Measurements from ENCODE around the gene PCSK6. TPM values are rescaled to one million over a fixed set of nuclear protein-coding genes. Genes with fewer than 3 reads are reported as not detected.

Gene PCSK6
- total RNA-seq, 1 donor from 2014 or later: 1.3 TPM

GRCh38 chr15:101374326-101374725 lies 115.2 kb downstream of the PCSK6 start:
- FAIRE-seq (no peak), DNase-seq (ENCODE audit: low read depth) (no peak)
- Histone ChIP-seq H3K9me3 (ENCODE audit: insufficient read depth, low read depth, low read length) (no peaks in the 10 kb centered on the region), H3K4me3 (ENCODE audit: insufficient read depth, low read depth, low read length) (no peak overlapping the region), H3K27me3 (ENCODE audit: insufficient read depth, low read length) (peaks cover 7% of the 10 kb centered on the region), H3K79me2 (ENCODE audit: insufficient read depth, low read length) (no peaks in the 10 kb centered on the region), H3K36me3 (ENCODE audit: insufficient read depth, low read length) (no peaks in the 10 kb centered on the region), H2AFZ (ENCODE audit: low read depth, low read length) (no peak overlapping the region), H3K4me2 (ENCODE audit: low read length) (no peak overlapping the region), H3K4me1 (ENCODE audit: insufficient read depth, low read length) (no peaks in the 10 kb centered on the region), H3K27ac (ENCODE audit: low read depth, low read length) (no peak overlapping the region), H3K9ac (ENCODE audit: low read length) (no peak overlapping the region), H4K20me1 (ENCODE audit: insufficient read depth, low read length) (no peaks in the 10 kb centered on the region)
- Mint-ChIP-seq H3K4me3 (ENCODE audit: unreplicated experiment) (no peak overlapping the region), H3K27me3 (ENCODE audit: low read depth, unreplicated experiment) (peaks cover 38% of the 10 kb centered on the region), H3K36me3 (ENCODE audit: low read depth, unreplicated experiment) (no peaks in the 10 kb centered on the region), H3K4me1 (ENCODE audit: low read depth, unreplicated experiment) (no peaks in the 10 kb centered on the region), H3K27ac (ENCODE audit: unreplicated experiment) (no peak overlapping the region), H3K9me3 (ENCODE audit: unreplicated experiment) (no peaks in the 10 kb centered on the region)
- no peak for TF ChIP-seq CTCF (IDR thresholded peaks at IDR 0.05; ENCODE audit: insufficient read depth, low read depth, low read length)
- TF ChIP-seq EZH2 (IDR thresholded peaks at IDR 0.05; ENCODE audit: insufficient read depth, low read length): no peak

GRCh38 chr15:101373577-101373976 lies 115.9 kb downstream of the PCSK6 start:
- DNase-seq (ENCODE audit: low read depth) (no peak), FAIRE-seq (no peak)
- TF ChIP-seq CTCF (IDR thresholded peaks at IDR 0.05; ENCODE audit: insufficient read depth, low read depth, low read length) (no peak), EZH2 (IDR thresholded peaks at IDR 0.05; ENCODE audit: insufficient read depth, low read length) (no peak)
- no peaks in the 10 kb centered on the region for H3K79me2 ChIP-seq (ENCODE audit: insufficient read depth, low read length)
- no peak overlapping the region for H3K4me2 ChIP-seq (ENCODE audit: low read length)
- no peak overlapping the region for H2AFZ ChIP-seq (ENCODE audit: low read depth, low read length)
- Mint-ChIP-seq H3K27ac (ENCODE audit: unreplicated experiment) (no peak overlapping the region), H3K4me1 (ENCODE audit: low read depth, unreplicated experiment) (no peaks in the 10 kb centered on the region), H3K36me3 (ENCODE audit: low read depth, unreplicated experiment) (no peaks in the 10 kb centered on the region), H3K9me3 (ENCODE audit: unreplicated experiment) (no peaks in the 10 kb centered on the region), H3K27me3 (ENCODE audit: low read depth, unreplicated experiment) (peaks cover 37% of the 10 kb centered on the region), H3K4me3 (ENCODE audit: unreplicated experiment) (no peak overlapping the region)
- no peaks in the 10 kb centered on the region for H3K4me1 ChIP-seq (ENCODE audit: insufficient read depth, low read length)
- H3K4me3 ChIP-seq (ENCODE audit: insufficient read depth, low read depth, low read length): no peak overlapping the region
- peaks cover 7% of the 10 kb centered on the region for H3K27me3 ChIP-seq (ENCODE audit: insufficient read depth, low read length)
- H3K9ac ChIP-seq (ENCODE audit: low read length): no peak overlapping the region
- no peaks in the 10 kb centered on the region for H4K20me1 ChIP-seq (ENCODE audit: insufficient read depth, low read length)
- H3K36me3 ChIP-seq (ENCODE audit: insufficient read depth, low read length): no peaks in the 10 kb centered on the region
- no peaks in the 10 kb centered on the region for H3K9me3 ChIP-seq (ENCODE audit: insufficient read depth, low read depth, low read length)
- no peak overlapping the region for H3K27ac ChIP-seq (ENCODE audit: low read depth, low read length)

GRCh38 chr15:101372960-101373525 lies 116.5 kb downstream of the PCSK6 start:
- H3K27me3 ChIP-seq (ENCODE audit: insufficient read depth, low read length): peaks cover 7% of the 10 kb centered on the region
- TF ChIP-seq CTCF (IDR thresholded peaks at IDR 0.05; ENCODE audit: insufficient read depth, low read depth, low read length): no peak
- no peak for TF ChIP-seq EZH2 (IDR thresholded peaks at IDR 0.05; ENCODE audit: insufficient read depth, low read length)
- H3K4me3 ChIP-seq (ENCODE audit: insufficient read depth, low read depth, low read length): no peak overlapping the region
- H3K4me2 ChIP-seq (ENCODE audit: low read length): no peak overlapping the region
- no peak overlapping the region for H3K4me3 Mint-ChIP-seq (ENCODE audit: unreplicated experiment)
- no peak overlapping the region for H3K9ac ChIP-seq (ENCODE audit: low read length)
- H3K36me3 Mint-ChIP-seq (ENCODE audit: low read depth, unreplicated experiment): no peaks in the 10 kb centered on the region
- H3K4me1 ChIP-seq (ENCODE audit: insufficient read depth, low read length): no peaks in the 10 kb centered on the region
- no peaks in the 10 kb centered on the region for H4K20me1 ChIP-seq (ENCODE audit: insufficient read depth, low read length)
- H3K4me1 Mint-ChIP-seq (ENCODE audit: low read depth, unreplicated experiment): no peaks in the 10 kb centered on the region
- no peaks in the 10 kb centered on the region for H3K79me2 ChIP-seq (ENCODE audit: insufficient read depth, low read length)
- H3K9me3 Mint-ChIP-seq (ENCODE audit: unreplicated experiment): no peaks in the 10 kb centered on the region
- peaks cover 33% of the 10 kb centered on the region for H3K27me3 Mint-ChIP-seq (ENCODE audit: low read depth, unreplicated experiment)
- FAIRE-seq (no peak), DNase-seq (ENCODE audit: low read depth) (no peak)
- no peak overlapping the region for H2AFZ ChIP-seq (ENCODE audit: low read depth, low read length)
- H3K27ac Mint-ChIP-seq (ENCODE audit: unreplicated experiment): no peak overlapping the region
- no peaks in the 10 kb centered on the region for H3K9me3 ChIP-seq (ENCODE audit: insufficient read depth, low read depth, low read length)
- no peaks in the 10 kb centered on the region for H3K36me3 ChIP-seq (ENCODE audit: insufficient read depth, low read length)
- no peak overlapping the region for H3K27ac ChIP-seq (ENCODE audit: low read depth, low read length)
